ENCODE measurements around the gene RGCC.

GRCh38 chr13:41454170-41454569 lies 3.2 kb upstream of the RGCC start:
- TF ChIP-seq CTCF (IDR thresholded peaks at IDR 0.05; ENCODE audit: low read depth, low read length) (no peak), MAX (IDR thresholded peaks at IDR 0.05; ENCODE audit: low read depth, low read length) (no peak), POLR2A (IDR thresholded peaks at IDR 0.05; ENCODE audit: extremely low read depth, insufficient read length) (no peak), MYC (IDR thresholded peaks at IDR 0.05; ENCODE audit: low read depth, low read length) (no peak)

Measured in NB4 (cell line).